K562 (cell line): Measurements from ENCODE around the gene IL13. TPM values are rescaled to one million over a fixed set of nuclear protein-coding genes. Genes with fewer than 3 reads are reported as not detected.

Experiments used
- polyA plus RNA-seq, 8 experiments: library from polyadenylated mRNA; depleted of rRNA in 4 of 8; stranded (reverse) in 5 of 8; unstranded in 3 of 8; fragments of >200 nt; fragmentation: Nextera tagmentation in 2 of 8; fragmentation: Illumina TruSeq in 1 of 8; extraction: Ambion mirVana in 2 of 8; extraction: Trizol in 1 of 8; gene quantifications; 2 replicates each; pipeline versions ENCODE4 v1.2.1 to v1.2.3, GENCODE V29; 2011 to 2014; ENCODE audit warnings: inconsistent platforms in 1 of 8, missing spikeins in 1 of 8
- total RNA-seq, 7 experiments: library from RNA; depleted of rRNA in 6 of 7; stranded (reverse); fragments of >200 nt in 6 of 7; fragmentation: Illumina TruSeq in 2 of 7; extraction: Trizol in 2 of 7; gene quantifications; 2 replicates each; pipeline versions ENCODE4 v1.2.1 to v1.2.3, GENCODE V29; 2011 to 2021; ENCODE audit warnings: low replicate concordance in 1 of 7
- TF ChIP-seq, protein P1 (sequence below): fragments of 450-650 bp; IDR thresholded peaks from 2 replicates; pipeline ENCODE4 v1.6.1; 2016; ENCODE audit warnings: mild to moderate bottlenecking, moderate library complexity

The IL13 gene
- total and polyA plus RNA-seq, 9 of the 15 experiments (the other 6 are each of a cell fraction or from before 2014, with no cell fraction given), result not detected

DNA sequence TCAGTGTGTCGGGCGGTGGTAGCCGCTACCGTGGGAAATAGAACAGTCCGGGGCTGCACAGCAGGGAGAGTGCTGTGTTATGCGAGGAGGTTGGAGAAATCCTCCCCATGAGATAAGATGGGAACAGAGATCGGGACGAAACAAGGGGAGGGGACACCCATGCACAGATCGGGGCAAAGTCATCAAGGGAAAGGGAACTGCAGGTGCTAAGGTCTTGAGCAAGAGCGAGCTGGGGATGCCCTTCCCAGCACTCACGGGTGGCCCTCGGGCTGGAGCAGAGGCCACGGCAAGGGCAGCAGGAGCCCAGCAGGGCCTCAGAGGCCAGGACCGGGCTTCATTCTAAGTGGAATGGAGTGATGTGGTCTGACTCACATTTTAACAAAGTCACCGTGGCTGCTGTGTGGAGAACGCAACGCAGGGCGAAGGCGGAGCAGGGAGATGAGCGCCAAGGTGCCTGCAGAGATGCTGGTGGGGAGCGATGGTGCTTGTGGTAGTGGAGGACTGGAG, 7.7 kb downstream of the IL13 start (continued):
- TF ChIP-seq, protein P1, sequence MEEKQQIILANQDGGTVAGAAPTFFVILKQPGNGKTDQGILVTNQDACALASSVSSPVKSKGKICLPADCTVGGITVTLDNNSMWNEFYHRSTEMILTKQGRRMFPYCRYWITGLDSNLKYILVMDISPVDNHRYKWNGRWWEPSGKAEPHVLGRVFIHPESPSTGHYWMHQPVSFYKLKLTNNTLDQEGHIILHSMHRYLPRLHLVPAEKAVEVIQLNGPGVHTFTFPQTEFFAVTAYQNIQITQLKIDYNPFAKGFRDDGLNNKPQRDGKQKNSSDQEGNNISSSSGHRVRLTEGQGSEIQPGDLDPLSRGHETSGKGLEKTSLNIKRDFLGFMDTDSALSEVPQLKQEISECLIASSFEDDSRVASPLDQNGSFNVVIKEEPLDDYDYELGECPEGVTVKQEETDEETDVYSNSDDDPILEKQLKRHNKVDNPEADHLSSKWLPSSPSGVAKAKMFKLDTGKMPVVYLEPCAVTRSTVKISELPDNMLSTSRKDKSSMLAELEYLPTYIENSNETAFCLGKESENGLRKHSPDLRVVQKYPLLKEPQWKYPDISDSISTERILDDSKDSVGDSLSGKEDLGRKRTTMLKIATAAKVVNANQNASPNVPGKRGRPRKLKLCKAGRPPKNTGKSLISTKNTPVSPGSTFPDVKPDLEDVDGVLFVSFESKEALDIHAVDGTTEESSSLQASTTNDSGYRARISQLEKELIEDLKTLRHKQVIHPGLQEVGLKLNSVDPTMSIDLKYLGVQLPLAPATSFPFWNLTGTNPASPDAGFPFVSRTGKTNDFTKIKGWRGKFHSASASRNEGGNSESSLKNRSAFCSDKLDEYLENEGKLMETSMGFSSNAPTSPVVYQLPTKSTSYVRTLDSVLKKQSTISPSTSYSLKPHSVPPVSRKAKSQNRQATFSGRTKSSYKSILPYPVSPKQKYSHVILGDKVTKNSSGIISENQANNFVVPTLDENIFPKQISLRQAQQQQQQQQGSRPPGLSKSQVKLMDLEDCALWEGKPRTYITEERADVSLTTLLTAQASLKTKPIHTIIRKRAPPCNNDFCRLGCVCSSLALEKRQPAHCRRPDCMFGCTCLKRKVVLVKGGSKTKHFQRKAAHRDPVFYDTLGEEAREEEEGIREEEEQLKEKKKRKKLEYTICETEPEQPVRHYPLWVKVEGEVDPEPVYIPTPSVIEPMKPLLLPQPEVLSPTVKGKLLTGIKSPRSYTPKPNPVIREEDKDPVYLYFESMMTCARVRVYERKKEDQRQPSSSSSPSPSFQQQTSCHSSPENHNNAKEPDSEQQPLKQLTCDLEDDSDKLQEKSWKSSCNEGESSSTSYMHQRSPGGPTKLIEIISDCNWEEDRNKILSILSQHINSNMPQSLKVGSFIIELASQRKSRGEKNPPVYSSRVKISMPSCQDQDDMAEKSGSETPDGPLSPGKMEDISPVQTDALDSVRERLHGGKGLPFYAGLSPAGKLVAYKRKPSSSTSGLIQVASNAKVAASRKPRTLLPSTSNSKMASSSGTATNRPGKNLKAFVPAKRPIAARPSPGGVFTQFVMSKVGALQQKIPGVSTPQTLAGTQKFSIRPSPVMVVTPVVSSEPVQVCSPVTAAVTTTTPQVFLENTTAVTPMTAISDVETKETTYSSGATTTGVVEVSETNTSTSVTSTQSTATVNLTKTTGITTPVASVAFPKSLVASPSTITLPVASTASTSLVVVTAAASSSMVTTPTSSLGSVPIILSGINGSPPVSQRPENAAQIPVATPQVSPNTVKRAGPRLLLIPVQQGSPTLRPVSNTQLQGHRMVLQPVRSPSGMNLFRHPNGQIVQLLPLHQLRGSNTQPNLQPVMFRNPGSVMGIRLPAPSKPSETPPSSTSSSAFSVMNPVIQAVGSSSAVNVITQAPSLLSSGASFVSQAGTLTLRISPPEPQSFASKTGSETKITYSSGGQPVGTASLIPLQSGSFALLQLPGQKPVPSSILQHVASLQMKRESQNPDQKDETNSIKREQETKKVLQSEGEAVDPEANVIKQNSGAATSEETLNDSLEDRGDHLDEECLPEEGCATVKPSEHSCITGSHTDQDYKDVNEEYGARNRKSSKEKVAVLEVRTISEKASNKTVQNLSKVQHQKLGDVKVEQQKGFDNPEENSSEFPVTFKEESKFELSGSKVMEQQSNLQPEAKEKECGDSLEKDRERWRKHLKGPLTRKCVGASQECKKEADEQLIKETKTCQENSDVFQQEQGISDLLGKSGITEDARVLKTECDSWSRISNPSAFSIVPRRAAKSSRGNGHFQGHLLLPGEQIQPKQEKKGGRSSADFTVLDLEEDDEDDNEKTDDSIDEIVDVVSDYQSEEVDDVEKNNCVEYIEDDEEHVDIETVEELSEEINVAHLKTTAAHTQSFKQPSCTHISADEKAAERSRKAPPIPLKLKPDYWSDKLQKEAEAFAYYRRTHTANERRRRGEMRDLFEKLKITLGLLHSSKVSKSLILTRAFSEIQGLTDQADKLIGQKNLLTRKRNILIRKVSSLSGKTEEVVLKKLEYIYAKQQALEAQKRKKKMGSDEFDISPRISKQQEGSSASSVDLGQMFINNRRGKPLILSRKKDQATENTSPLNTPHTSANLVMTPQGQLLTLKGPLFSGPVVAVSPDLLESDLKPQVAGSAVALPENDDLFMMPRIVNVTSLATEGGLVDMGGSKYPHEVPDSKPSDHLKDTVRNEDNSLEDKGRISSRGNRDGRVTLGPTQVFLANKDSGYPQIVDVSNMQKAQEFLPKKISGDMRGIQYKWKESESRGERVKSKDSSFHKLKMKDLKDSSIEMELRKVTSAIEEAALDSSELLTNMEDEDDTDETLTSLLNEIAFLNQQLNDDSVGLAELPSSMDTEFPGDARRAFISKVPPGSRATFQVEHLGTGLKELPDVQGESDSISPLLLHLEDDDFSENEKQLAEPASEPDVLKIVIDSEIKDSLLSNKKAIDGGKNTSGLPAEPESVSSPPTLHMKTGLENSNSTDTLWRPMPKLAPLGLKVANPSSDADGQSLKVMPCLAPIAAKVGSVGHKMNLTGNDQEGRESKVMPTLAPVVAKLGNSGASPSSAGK, result no peak
